Stimulated activated CD8-positive, alpha-beta memory T cell treated with anti-CD3 and anti-CD28 coated beads, Interleukin-12 subunit alpha, Interleukin-12 subunit beta, amount 100 ng/mL, for 24 hours (primary cell): ENCODE measurements around the gene TRIM41.

Experiments
- DNase-seq: peaks from one replicate; pipeline ENCODE4 v3.0.0-alpha.2; 2020; ENCODE audit errors: extremely low read depth

Gene TRIM41

GRCh38 chr5:181233088-181233800 is 10.2 kb downstream of the TRIM41 start:
- DNase-seq: no peak

- no peak for DNase-seq
Measured at GRCh38 chr5:181233801-181234454, 10.8 kb downstream of the TRIM41 start.

DNA sequence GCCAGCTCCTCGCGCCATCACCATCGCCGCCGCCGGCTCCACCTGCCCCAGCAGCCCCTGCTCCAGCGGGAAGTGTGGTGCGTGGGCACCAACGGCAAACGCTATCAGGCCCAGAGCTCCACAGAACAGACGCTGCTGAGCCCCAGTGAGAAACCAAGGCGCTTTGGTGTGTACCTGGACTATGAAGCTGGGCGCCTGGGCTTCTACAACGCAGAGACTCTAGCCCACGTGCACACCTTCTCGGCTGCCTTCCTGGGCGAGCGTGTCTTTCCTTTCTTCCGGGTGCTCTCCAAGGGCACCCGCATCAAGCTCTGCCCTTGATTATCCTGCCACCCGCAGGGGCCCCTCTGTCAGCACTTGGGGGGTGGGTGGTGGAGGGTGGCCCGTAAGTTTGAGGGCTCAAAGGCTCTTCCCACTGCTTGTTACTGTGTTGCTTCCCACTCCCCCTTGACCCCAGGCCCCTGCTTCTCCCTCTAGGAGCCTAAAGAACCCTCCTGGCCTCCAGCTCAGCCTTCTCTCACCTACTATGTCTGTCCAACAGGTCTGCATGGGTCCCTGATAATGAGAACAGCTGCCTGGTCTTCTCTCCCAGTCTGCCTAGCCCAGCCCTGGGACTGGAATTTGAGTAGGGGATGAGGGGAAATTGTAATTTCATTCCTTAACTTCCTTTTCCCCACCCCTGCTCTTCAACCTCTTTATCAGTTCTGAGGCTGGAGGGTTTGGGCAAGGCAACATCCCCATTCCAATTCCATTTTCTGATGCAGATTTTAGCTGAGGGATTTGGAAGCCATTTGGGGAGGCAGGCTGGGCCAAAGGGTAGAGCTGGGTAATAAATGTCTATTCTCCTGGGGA is 11.6 kb downstream of the TRIM41 start:
- DNase-seq: no peak

GRCh38 chr5:181235323-181235688 is 12.2 kb downstream of the TRIM41 start:
- DNase-seq: no peak

DNA sequence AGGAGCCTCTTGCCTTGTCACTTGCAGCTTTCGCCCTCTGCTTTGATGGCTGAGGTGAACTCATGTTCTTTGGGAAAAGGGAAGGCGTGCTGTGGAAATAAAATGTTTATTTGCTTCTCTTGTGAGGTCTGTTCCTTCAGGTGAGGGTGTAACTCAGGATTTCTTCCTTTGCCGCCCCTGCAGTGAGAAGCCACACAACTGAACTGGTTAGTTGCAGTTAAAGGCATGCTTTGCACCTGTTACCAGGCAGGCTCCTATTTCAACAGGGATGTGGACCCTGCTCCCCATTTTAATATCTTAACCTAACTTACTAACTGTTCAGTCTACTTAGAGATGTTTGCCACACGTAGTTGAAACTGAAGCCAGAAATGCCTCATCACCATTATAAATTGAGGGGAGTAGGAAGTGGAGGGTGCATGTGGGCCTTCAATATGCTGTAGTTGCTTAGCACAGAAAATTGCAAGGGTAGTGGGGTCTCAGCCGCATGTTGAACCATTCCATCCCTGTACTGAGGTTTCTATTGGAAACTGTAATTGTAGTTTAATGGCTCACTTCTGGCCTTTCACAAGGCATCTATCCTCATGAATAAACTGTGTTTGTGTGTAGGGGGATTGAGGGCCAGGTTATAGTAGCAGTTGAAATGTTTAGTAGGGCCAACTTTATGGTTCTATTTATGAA is 12.7 kb downstream of the TRIM41 start:
- DNase-seq: no peak

DNA sequence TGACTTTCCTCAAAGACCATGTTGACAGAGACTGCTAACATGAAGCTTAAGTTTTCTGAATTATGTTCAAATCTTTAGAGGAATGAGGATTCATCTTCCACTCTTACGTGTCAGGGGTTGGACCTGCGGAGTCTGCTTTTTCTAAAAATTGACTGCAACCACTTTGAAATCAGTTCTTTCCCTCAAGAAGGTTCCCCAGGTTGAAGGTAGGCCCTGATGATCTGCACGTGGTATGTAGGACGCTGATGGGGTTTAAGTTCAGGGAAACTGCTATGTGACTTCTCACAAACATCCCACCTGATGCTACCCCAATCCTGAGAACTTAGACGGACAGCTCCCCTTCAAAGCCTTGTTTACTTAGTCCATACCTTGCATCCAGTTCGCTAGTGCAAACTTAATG is 13.4 kb downstream of the TRIM41 start:
- DNase-seq: no peak

DNA sequence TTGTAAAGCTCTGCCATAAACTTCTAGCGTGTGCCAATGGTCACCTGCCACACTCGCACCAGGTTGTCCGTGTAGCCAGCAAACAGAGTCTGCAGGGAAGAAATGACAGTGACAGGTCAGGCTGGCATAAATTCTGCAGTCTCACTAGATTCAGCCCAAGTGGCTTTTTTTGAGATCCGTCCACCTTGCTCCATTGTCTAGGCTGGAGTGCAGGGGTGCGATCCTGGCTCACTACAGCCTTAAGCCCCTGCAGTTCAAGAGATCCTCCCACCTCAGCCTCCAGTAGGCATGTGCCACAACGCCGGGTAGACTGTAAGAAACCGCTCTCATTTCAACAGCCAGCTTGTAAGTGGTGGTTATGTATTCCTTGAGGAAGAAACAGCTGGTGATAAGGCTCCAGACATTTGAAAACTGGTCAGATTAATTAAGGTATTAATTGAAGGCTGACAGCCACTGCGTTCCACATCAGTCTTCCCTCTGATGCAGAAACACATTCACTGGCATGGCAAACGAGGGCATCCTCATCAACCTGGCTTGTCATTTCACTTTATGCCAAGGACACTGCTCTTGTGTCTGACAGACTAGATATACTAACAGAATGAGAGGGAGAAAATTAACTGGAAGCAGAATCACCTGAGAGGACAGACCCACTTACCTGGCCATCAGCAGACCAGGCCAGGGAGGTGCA is 14.0 kb downstream of the TRIM41 start:
- no peak for DNase-seq

DNA sequence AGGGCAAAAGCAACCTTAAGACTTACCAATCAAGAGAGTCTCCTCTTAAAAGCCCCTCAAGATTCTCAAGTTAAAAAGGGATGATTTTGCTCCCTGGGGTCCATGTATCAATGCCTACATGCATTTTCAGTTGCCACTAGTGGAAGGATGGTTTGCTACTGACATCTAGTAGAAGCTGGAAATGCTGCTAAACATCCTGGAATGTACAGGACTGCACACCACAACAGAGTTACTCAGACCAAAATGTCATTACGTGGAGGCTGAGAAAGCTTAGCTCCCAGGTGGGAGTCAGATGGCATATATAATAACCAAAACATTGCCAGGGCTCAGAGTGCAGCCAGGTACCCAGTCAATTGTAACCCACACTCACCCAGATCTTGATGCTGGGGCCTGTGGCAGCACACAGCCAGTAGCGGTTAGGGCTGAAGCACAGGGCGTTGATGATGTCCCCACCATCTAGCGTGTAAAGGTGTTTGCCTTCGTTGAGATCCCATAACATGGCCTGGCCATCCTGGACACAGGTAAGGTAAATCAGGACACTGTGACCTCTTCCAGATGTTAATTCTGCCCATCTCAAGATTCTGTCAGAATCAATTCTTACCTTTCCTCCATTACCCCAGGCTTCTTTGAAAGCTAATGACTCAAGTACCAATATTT is 14.8 kb downstream of the TRIM41 start:
- DNase-seq: no peak

GRCh38 chr5:181239062-181239663 is 16.1 kb downstream of the TRIM41 start:
- DNase-seq: no peak

- no peak for DNase-seq
Measured at GRCh38 chr5:181241393-181241975, 18.4 kb downstream of the TRIM41 start.

- no peak for DNase-seq
Measured at GRCh38 chr5:181242031-181242451, 19.0 kb downstream of the TRIM41 start.

- DNase-seq: no peak
Measured at GRCh38 chr5:181243018-181243563, 20.0 kb downstream of the TRIM41 start.

DNA sequence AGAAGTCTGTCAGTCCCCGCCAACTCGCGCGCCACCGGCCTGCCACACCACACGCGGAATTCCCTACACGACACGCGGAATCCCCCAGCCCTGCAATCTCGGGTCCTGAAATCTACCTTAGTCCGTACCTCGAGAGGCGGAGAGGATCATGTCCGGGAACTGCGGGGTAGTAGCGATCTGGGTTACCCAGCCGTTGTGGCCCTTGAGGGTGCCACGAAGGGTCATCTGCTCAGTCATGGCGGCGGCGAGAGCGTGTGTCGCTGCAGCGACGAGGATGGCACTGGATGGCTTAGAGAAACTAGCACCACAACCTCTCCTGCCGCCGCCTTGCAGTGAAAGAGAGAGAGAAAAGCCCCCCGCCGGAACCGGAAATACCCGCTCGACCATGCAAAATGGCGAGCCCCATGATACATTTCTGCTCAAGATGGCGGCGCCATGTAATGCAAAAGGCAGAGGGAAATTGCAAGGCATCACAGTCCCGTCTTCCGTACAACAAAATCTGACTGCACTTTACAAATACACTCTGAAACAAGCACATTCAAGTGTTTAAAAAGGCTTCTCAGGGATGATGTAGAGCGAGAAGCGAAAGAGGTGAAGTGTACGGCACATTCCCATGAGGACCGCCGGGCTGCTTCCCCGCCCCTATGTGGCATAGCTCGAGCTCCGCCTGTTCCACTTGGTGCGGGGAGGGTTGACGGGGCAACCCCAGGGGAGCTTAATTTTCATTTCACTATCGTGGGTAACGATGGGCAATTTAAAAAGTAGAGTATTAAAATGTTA is 20.7 kb downstream of the TRIM41 start, which contains the start of gene RACK1:
Gene RACK1, minus strand, starts transcription at position 343 of the 780 bp plus-strand sequence. Its CDS starts 106 bp downstream, at position 237.
- DNase-seq: peak; percentile 81

- DNase-seq: no peak
Measured at GRCh38 chr5:181245427-181246275, 22.6 kb downstream of the TRIM41 start.

GRCh38 chr5:181246276-181247049 is 23.4 kb downstream of the TRIM41 start:
- peak; percentile 70 for DNase-seq

GRCh38 chr5:181248277-181248676 is 25.2 kb downstream of the TRIM41 start:
- DNase-seq: no peak

GRCh38 chr5:181255276-181255675 is 32.2 kb downstream of the TRIM41 start:
- no peak for DNase-seq
